ENCODE data around the gene C1orf167.

The C1orf167 gene

GRCh38 chr1:11835441-11836225 lies 73.6 kb downstream of the C1orf167 start:
- DNase-seq (ENCODE audit: low read depth): no peak

DNA sequence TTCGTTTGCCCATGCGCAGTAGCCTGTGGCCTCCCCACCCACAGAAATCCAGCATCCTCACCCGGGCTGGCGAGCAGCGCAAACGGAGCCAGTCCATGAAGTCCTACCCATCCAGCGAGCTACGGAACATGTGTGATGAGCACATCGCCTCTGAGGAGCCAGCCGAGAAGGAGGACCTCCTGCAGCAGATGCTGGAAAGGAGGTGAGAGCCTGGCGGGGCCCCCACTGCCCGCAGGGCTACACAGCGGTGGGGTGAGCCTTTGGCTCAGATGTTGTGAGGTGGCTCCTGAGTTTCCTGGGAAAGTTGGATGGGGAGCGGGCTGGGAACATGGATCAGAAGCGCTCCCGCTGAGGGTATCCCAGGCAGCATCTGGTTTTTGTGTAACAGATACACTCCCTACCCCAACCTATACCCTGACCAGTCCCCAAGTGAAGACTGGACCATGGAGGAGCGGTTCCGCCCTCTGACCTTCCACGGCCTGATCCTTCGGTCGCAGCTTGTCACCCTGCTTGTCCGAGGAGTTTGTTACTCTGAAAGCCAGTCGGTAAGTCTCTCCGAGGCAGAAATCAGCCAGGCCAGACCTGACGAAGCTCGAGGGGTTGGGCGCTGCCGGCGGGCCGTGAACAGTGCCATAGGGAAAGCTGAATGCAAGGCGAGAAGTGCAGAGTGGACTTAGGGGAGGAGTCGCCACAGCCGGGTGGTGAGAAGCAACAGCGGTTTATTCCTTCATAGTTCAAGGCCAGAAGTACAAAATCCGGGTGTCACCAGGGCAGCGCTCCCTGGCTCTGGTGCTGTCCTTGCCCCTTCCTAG lies 75.2 kb downstream of the C1orf167 start:
- no peak for DNase-seq (ENCODE audit: low read depth)

DNA sequence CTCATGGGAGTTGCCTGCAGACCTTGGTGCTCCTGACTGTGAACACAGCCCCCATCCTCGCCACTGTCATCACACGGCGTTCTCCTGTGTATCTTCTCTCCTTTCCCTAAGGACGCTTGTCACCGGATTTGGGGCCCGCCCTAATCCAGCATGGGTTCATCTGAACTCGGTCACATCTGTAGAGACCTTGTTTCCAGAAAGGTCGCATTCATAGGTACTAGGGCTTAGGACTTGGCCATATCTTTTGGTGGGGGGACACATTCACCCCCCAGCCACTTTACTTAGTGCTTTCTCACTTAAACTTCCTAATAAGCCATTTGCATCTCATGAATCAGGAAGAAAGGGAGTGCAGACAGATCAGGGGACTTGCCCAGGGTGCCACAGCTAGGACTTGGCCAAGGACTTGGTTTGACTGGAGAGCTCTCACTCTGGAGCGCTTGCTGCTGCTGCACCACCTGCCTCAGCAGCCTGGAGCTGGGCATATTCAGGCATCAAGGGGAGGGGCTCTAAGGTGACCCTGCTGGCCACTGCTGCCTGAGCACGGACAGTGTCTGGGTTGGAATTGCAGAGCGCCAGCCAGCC lies 75.9 kb downstream of the C1orf167 start:
- DNase-seq (ENCODE audit: low read depth): no peak

- peak; percentile 55 for DNase-seq (ENCODE audit: low read depth)
These were observed 76.6 kb downstream of the C1orf167 start for GRCh38 chr1:11838349-11839272.
